Left kidney (tissue), 2 donors: Measurements from ENCODE around the gene NOS1AP. TPM values are rescaled to one million over a fixed set of nuclear protein-coding genes. Genes with fewer than 3 reads are reported as not detected.

Source experiments
- DNase-seq: peaks from one replicate; pipeline ENCODE4 v3.0.0-alpha.2; 2013
- polyA plus RNA-seq: library from polyadenylated mRNA; unstranded; fragments of 120-200 nt; gene quantifications from one replicate; pipeline ENCODE4 v1.2.1, GENCODE V29; 2013; ENCODE audit not compliant: insufficient read length

Gene NOS1AP
- polyA plus RNA-seq, 1 donor: 10.7 TPM

DNA sequence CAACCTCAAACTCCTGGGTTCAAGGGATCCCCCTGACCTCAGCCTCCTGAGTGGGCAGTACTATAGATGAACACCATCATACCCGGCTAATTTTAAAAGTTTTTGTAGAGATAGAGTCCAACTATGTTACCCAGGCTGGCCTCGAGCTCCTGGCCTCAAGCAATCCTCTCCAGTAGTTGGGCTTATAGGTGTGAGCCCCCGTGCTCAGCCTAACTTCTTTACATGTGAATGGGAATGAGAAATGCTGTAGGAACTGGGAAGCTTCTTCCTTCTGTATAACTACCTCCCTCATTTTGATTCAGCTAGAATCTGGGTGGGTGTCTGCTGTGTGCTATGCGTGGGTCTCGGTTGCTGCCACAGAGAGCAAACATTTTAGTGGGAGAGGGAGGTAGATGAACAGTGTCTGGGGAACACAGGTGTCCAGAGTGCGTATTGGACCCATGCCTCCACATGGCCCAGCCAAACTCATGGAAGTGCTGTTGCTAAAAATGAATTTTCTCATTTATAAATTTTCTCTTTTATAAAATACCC lies 150.6 kb downstream of the NOS1AP start:
- DNase-seq: no peak

DNA sequence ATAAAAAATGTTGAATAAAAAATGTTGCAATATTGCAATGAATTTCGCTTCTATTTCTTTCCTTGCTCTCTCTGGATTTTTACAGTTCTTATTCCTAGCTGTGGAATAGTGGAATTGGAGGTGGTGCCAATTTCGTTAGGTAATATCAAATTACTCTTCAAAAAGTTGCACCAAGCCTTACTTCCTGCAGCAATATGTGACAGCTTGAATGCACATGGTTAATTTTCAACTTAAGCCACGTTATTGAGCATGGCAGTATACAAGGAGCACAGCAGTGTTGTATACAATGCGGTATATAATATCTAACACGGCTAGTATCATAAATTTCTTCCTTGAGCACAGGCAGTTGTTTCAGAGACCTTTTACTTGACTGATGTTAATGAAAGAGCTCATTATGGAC lies 152.5 kb downstream of the NOS1AP start:
- no peak for DNase-seq

- DNase-seq: no peak
Observed at GRCh38 chr1:162222730-162223129, 153.2 kb downstream of the NOS1AP start.

DNA sequence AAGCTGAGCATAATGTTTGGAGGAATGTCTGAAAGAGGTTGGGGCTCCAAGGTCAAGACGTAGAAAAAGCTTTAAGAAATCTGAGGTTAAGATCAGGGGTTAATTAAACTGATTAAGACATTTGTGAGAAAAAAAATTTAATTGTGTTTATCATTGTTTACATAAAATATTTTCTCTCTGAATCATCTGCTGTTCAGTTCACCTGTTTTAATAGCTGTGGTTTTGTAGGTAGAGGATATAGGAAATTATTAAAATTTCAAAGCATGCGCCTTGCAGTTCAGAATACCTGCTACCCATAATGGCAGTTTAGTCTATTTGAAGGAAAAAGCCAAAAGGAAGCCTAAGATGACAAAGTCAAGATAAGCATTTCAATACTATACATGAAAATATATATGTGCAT lies 154.0 kb downstream of the NOS1AP start:
- no peak for DNase-seq

DNA sequence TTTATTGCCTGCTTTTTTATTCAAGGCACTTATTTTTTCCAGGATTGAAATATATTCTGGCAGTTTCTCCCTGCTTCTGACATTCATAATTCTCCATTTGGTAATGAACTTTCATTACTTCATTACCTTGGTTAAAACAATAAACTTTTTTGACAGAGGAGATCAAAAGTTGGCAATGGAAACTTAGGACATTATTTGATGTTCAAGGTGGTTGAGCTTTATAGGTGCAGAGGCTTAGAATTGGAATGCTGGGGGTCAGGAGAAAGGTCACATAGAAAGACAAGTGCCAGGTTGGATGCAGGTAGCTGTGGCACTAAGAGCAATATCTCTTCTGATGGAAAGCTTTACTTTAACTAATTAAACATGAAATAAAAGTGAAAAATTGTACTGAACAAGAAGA lies 154.8 kb downstream of the NOS1AP start:
- no peak for DNase-seq

- DNase-seq: no peak
Observed at GRCh38 chr1:162228586-162228985, 159.1 kb downstream of the NOS1AP start.

DNA sequence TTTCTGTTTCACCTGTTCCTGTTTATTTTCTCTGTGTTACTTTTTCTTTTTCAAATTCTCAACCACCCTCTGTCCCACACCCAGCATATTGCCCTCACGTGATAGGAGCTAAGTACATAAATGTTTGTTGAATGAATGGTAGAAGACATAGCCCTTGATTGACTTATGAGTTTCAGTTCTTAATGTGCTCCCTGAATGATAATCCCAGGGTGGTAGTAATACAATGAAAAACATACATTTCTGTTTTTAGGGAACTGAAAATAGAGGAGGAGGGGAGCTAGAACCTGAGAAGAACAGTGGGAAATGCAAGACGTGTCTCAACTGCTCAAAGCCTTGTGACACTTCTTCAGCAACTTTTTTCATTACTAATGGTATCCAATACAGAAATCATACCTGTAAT lies 160.1 kb downstream of the NOS1AP start:
- DNase-seq: no peak

DNA sequence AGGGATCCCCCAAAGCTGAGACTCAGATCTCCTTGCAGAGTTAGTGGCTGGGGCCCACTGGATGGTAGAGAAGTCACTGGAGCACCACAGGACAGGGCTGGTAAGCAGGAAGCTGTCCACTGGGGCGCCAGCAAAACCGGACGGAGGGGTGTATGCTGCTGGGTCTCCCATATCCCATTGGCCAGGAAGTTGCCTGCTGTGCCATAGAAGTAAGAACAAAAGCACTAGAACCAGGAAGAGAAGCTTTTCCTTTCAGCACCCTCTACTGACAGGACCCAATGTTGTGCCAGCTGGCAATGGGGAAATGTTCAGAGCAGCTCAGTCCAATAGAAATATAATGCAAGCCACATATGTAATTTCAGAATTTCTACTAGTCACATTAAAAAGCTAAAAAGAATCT lies 160.6 kb downstream of the NOS1AP start:
- no peak for DNase-seq

DNA sequence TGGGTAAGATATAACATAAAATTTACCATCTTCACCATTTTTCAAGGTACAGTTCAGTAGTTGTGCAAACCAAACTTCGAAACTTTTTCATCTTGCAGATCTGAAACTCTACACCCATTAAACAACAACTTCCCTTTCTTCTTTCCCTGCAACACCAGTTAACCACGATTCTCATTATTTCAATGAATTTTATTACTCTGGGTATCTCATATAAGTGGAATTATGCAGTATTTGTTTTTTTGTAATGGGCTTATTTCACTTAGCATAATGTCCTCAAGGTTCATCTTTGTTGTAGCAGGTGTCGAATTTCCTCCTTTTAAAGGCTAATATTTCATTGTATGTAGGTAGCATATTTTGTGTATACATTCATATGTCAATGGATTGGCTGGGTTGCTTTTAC lies 161.0 kb downstream of the NOS1AP start:
- DNase-seq: no peak

GRCh38 chr1:162232034-162232711 lies 162.7 kb downstream of the NOS1AP start:
- DNase-seq: no peak

- no peak for DNase-seq
Observed at GRCh38 chr1:162233066-162233465, 163.6 kb downstream of the NOS1AP start.

GRCh38 chr1:162233937-162234336 lies 164.4 kb downstream of the NOS1AP start:
- no peak for DNase-seq

DNA sequence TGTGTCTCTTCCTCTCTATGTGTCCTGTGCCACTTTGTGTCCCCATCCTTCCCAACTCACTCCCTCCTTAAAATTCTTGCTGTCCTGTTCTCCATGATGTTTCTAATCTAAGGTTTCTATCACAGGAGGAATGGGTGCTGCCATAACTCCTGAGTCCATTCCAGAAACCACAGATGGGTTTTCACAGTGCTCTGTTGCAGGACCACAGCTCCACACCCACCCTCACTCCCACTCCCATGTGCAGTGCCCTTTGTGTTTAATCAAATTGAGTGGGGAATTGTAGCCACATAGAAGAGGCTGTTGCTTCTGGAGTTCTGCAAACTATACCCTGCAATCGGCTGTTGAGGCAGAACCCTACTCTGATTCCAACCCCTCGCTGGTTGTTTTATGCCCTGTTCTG lies 165.1 kb downstream of the NOS1AP start:
- no peak for DNase-seq

DNA sequence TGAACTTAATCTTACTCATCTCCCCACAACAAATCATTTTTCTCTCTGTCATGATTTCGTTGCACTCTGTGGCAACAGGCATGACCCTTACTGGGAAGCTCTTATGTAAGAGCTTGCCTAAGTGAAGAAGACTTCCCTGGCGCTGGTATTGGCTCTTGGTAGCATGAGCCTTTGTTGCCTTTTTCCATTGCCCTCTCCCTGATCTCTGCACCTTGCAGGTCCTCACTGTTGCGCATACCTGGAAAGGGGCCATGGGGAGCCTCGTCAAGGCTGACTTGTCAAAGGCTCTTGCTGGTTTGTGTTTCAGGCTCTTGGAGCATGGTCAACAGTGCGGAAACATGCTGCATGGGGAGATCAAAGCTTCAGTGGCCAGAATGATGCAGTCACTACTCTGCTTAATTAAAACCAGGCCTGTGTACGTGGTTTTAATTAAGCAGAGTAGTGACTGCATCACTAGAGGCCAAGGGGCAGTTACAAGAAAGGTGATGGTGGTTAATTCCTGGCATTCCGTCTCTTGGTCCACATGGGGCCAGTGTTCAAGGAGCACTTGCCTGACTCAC lies 165.8 kb downstream of the NOS1AP start:
- DNase-seq: peak; percentile 84

- DNase-seq: no peak
Observed at GRCh38 chr1:162236201-162236600, 166.7 kb downstream of the NOS1AP start.

GRCh38 chr1:162236618-162237017 lies 167.1 kb downstream of the NOS1AP start:
- DNase-seq: no peak

- no peak for DNase-seq
Observed at GRCh38 chr1:162240577-162240976, 171.1 kb downstream of the NOS1AP start.

- no peak for DNase-seq
Observed at GRCh38 chr1:162242804-162243203, 173.3 kb downstream of the NOS1AP start.

DNA sequence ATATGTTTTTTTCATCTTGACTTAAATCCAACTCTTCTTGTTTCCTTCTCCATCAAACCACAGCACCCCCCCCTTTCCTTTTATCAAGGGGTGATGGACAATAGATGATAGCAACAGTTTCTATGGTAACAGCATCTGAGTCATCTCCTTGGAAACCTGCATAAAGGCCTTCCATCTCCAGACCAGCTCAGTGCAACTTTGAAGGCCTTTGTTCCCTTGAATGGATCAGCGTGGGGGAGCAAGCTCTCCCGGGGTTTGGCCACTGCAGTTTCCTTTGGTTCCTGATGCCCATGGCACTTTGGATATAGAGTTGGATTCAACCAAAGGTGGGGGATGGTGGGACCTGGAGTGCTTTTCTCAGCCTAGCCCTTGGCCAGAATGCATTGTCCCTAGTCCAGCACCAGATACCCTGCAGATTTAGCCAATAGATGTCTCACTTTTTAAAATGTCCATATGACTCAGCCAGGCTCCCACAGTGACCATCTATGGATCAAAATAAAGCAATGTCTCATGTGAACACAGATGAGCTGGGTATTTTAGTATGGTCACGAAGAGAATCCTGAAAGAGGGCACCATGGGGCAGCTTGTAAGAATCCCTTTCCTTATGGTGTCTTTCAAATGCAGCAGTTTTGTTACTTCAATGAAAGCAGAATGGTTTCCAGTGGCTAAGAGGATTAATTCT lies 179.5 kb downstream of the NOS1AP start:
- no peak for DNase-seq

- no peak for DNase-seq
Observed at GRCh38 chr1:162250004-162250730, 180.7 kb downstream of the NOS1AP start.

DNA sequence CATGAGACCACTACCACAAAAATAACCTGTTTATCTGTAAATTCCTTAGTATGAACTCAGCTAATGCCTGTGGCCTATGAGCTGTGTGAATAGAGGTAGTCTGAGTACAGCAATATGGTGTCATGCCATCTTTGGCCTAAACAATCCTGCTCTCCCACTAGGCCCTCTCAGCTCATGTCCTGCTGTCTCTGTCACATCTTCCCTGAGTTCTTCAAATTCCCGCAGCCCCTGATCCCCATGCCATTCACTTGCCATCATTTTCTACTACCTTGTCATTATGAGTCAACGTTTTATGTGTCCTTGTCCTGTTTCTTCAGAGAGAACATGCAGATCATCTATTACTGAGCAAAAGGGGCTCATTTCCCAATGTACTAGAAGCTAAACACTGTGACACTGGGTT lies 181.6 kb downstream of the NOS1AP start:
- no peak for DNase-seq

DNA sequence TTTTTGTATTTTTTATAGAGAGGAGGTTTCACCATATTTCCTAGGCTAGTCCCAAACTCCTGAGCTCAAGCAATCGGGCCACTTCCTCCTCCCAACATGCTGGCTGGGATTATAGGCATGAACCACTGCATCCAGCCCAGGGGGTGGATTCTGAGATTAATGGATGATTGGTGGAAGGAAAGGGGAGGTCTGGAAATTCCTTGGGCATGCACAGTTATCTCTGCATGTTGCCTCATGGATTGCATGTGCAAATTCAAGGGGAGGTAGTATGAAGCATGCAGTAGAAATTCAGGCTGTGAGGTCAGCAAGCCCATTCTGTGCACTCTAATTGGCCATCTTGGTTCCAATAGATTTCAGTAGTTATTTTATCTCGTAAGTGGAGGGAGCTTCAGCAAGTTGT lies 182.7 kb downstream of the NOS1AP start:
- DNase-seq: no peak

DNA sequence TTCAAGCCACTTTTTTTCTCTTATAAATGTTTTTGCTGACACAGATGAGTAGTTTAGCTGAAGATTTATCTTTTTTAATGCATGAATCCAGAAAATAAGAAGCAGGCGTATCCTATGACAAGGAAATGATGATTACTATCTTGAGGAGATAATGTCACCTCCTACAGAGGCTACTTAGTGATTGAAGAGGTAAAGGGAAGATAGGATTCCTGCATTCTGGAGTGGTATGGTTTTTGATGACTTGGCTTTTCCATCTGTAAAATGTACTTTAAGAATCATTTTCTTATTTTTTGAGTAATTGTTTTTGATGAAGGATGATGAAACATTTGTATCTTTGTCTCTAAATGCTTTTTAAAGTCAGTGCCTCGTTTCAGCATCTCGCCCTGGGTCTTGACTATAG lies 184.3 kb downstream of the NOS1AP start:
- no peak for DNase-seq
